HG03196 (cell line): Measurements from ENCODE around the gene PARPBP.
A peak's percentile ranks its signal among the peaks of the same experiment; 100 is the strongest.
"Not testable (repeated sequence)": the region's sequence is repeated elsewhere in the genome, so short reads cannot be mapped to it uniquely, and the experiment has no call there.

Experiments
- ATAC-seq: cut with Tn5 transposase; IDR thresholded peaks from one replicate; pipeline ENCODE4 v1.9.1; 2021; ENCODE audit not compliant: unreplicated experiment

PARPBP gene

GRCh38 chr12:102147062-102147587 is 27.1 kb downstream of the PARPBP start:
- not testable (repeated sequence) for ATAC-seq

DNA sequence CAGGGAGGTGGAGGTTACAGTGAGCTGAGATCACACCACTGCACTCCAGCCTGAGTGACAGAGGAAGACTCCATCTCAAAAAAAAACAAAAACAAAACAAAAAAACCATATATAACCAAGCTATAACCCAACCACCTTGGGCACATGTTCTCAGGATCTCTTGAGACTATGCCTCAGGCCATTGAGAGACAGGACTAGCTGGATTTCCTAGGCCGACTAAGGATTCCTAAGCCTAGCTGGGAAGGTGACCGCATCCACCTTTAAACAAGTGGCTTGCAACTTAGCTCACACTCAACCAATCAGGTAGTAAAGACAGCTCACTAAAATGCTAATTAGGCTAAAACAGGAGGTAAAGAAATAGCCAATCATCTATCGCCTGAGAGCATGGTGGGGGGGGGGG is 35.2 kb downstream of the PARPBP start:
- ATAC-seq, result not testable (repeated sequence)

GRCh38 chr12:102163383-102163782 is 43.4 kb downstream of the PARPBP start:
- ATAC-seq, result no peak

DNA sequence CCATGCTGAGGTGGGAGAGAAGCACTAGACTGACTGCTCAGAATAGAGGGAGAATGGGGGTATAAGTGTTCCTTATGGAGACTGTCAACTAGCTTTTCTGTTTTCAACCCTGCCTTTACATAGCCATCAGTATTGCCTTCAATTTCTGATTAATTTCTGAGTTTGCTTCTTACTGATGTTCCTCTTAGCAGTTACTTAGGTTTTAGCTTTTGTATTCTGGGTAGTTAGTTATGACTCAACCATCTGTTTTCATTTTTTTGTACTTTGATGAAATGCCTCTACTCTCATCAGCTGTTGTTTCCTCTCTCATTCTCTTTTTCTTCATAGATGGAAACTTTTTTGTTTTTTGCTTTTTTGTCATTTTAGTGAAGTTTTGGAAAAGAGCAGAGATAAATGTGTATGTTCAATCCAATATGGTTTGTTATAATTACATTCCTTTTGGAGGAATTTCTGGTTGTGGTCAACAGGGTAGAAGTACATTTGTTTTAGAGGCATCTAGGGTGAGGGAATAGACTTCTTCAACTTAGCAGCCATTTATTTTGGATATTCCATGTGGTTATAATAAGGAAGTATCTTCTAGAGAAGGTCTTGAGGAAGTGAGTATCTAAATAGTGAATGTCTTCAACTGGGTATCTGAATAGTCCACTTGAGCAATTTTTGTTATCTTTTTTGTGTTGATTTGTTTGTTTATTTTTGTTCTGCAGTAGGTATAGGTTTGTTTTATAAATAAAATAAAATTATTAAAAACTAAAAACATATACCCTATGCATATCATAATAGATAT is 48.0 kb downstream of the PARPBP start:
- ATAC-seq, result no peak

- no peak for ATAC-seq
Measured at GRCh38 chr12:102169922-102170621, 50.1 kb downstream of the PARPBP start.

- no peak for ATAC-seq
Measured at GRCh38 chr12:102171951-102172350, 52.0 kb downstream of the PARPBP start.

GRCh38 chr12:102172436-102172835 is 52.5 kb downstream of the PARPBP start:
- ATAC-seq, result no peak

DNA sequence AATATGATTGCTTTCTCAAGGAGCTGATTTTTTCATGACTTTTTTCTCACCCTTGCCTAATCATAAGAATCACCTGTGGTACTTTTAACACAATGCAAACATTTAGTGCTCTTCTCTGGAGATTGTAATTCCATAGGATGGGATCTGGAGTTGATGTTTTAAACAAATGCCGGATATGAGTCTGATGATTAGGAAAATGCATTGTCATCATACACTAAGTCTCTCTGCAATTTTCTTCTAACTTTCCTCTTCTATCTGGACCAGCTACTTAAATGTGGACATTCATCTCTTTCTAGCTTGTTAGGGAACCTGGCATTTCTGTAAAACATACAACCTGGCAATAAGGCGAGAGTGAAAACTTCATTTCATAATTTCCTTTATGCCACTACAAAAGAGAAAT is 54.1 kb downstream of the PARPBP start:
- ATAC-seq, result no peak

- no peak for ATAC-seq
Measured at GRCh38 chr12:102174761-102175160, 54.8 kb downstream of the PARPBP start.

- no peak for ATAC-seq
Measured at GRCh38 chr12:102182635-102183034, 62.7 kb downstream of the PARPBP start.

- ATAC-seq, result no peak
Measured at GRCh38 chr12:102195826-102196225, 75.8 kb downstream of the PARPBP start.

- peak; percentile 83 for ATAC-seq
Measured at GRCh38 chr12:102197789-102198188, 77.8 kb downstream of the PARPBP start, which contains the start of gene PMCH. Gene PMCH (minus strand): TSS chr12:102197833. CDS start chr12:102197770, 63 bp downstream.

- no peak for ATAC-seq
Measured at GRCh38 chr12:102201436-102202061, 81.6 kb downstream of the PARPBP start.

DNA sequence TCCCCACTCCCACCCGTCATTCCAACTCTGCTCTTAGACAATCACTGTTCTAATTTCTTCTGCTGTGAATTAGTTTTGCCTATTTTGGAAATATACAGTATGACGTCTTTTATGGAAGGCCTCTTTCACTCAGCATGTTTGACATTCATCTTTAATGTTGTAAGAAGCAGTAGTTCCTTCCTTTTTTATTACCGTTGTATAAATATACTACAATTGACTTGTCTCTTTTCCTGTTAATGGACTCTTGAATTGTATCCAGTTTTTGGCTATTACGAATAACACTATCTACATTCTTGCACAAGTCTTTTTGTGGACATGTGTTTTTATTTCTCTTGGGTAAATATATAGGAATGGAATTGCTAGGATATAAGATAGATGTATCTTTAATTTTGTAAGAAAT is 82.6 kb downstream of the PARPBP start:
- no peak for ATAC-seq

DNA sequence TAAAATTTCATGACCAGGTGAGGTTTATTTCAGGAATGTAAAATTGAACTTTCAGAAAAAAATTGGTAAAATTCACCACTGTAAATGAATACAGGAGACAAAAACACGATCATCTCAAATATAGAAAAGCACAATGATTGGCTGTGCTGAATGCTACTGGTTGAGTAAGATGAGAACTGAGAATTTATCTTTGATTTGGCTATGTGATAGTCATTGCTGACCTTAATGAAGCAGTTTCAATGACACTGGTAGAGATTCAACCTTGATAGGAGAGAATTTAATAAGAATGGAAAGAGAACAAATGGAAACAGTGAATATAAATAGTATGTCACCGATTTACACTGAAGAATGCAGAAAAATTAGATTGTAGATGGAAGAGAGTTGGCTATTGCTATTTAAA is 84.0 kb downstream of the PARPBP start:
- ATAC-seq, result no peak

GRCh38 chr12:102215992-102216691 is 96.2 kb downstream of the PARPBP start:
- ATAC-seq, result no peak

DNA sequence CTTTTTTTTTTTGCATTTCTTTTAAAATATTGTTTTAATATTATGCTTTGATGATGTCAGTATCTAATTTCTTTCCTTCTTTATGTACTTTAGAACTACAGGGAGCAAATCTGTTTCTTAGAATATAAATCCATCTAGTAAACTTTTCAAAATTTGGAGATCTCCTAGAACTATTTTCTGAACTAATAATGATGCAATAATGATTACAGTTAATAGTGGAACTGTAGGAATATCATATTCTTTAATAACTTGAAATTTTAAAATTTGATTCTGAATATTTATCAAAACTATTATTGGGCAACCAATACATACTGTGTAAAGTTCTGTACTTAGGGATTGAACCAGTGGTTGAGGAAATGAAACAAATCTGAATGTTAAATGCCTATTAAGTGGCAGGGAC is 100.8 kb downstream of the PARPBP start:
- ATAC-seq, result no peak

DNA sequence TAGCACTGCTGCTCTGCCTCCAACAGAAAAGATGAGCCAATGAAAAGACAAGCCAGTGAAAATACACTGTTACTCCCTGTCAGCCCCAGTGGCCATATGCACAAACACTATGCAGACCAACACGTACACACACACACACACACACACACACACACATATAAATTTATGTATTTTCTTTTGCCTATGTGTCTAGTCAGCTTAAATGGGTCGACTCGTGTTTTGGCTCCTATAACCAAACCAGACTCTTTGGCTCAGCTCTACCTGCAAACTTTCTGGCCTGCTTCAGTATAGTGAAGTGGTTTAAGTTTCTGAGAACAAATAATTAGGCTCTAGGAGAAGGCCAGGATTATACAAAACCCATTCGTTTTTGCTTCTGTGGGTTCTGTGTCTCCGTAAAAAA is 108.0 kb downstream of the PARPBP start:
- no peak for ATAC-seq

DNA sequence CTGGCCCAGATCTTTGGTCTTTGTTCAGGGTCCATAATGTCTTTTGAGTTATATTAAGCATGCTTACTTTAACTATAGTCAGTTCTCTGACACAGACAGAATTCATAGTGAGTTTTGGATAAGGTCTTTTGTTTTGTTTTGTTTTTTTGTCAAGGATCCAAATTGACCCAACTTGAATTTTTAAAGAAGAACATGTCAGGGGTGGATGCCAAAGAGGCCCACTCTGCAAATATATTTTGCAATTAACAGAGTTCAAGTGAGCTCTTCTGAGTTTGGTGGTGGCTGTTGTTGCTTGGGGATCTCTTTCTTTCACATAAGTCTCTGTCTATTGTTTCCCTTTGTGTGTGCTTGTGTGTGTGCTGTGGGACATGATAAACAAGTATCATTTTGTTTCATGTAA is 112.1 kb downstream of the PARPBP start:
- no peak for ATAC-seq

GRCh38 chr12:102232446-102232845 is 112.5 kb downstream of the PARPBP start:
- no peak for ATAC-seq

GRCh38 chr12:102234599-102234998 is 114.6 kb downstream of the PARPBP start:
- no peak for ATAC-seq
